GM18505 (cell line): ENCODE measurements around the gene NT5C3B.
"Not testable (repeated sequence)": the region's sequence is repeated elsewhere in the genome, so short reads cannot be mapped to it uniquely, and the experiment has no call there.

Experiments used
- ATAC-seq: cut with Tn5 transposase; IDR thresholded peaks from one replicate; pipeline ENCODE4 v1.9.1; 2021; ENCODE audit not compliant: unreplicated experiment
- POLR2A ChIP-seq: IDR thresholded peaks from 4 replicates; pipeline ENCODE4 v1.6.1; 2011; ENCODE audit warnings: borderline replicate concordance; ENCODE audit not compliant: insufficient read depth, insufficient read length; ENCODE audit errors: extremely low read depth

The NT5C3B gene

DNA sequence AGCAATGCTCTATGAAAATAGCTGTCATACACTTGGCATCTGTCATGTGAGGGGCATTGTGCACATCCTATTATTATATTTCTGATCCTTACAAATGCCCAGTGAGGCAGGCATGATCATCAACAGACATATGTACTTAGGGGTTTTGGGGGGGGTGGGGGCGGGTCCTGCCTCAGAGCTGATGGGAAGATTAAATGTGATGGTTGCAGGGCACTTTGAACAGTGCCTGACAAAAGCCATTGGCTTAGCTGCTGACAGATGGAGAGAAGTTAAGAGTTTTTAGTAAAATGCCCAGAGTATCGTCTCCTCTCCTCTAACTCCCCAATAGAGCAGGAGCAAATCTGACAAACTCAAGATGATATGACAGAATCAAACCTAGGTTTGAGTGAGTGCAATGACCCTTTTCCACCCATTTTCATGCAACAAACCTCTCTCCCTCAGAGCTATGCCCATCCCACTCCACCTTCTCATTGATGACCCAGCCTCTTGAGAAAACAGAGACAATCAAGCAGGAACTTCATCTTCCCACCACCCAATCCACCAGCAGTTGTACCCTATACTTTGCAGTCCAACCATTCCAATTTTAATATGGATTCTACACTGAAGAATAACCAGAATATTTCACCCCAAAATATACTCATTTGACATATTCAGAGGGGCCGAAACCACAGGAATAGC lies 24.4 kb upstream of the NT5C3B start:
- ATAC-seq, result no peak
- TF ChIP-seq POLR2A, result no peak

DNA sequence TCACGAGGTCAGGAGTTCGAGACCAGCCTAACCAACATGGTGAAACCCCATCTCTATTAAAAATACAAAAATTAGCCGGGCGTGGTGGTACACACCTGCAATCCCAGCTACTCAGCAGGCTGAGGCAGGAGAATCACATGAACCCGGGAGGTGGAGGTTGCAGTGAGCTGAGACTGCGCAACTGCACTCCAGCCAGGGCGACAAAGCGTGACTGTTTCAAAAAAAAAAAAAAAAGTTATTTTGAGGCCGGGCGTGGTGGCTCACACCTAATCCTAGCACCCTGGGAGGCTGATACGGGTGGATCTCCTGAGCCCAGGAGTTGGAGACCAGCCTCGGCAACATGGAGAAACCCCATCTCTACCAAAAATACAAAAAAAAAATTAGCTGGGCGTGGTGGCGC lies 15.3 kb upstream of the NT5C3B start:
- ATAC-seq, result not testable (repeated sequence)

DNA sequence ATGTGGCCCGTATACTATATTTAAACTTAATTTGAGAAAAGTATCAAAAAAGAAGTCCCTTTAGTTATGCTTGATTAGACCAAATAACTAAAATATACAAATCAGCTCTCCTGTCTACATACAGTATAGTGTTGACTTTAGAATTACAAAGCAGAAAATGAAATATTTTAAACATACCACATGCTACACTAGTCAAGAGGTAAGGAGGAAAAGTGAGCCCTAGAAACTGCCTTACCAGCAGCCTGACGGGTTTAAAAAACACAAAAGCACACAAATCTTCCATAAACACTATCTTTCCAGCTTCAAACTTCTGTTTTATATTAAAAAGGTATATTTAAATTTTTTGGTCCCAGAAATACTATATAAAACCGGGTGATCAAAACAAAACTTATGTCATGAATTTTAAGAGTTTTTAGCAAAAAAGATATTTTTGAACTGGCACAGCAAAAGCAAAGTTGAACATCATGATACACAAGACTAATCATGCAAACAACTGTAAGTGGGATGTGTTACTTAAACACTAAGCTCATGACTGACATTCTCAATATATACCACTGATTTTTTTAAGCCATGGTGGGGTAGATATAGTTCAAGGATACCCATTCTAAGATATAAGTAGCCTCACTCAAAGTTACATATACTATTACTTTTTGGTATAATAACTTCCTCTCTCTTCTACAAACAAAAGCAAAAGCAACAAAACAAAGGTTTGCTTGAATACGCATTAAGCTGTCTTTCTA lies 13.4 kb upstream of the NT5C3B start:
- no peak for ATAC-seq
- no peak for TF ChIP-seq POLR2A

DNA sequence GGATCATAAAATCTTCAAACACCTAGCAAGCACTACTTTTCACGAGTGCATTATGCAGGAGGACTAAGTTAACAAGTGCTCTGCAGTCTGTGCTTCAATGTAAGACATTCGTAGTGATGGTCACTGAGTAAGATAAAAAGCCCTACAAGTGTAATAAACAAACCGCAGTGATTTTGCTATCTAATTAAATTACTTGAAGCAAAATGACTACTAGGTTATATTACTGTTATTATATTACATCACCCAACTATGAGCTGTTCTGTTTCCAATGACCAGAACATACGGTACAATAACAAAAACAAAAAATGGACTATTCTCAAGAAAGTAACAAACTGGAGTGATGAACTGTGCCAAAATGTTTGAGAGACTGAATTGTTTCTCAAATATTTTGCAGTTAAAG lies 12.8 kb upstream of the NT5C3B start:
- no peak for ATAC-seq
- TF ChIP-seq POLR2A, result no peak

DNA sequence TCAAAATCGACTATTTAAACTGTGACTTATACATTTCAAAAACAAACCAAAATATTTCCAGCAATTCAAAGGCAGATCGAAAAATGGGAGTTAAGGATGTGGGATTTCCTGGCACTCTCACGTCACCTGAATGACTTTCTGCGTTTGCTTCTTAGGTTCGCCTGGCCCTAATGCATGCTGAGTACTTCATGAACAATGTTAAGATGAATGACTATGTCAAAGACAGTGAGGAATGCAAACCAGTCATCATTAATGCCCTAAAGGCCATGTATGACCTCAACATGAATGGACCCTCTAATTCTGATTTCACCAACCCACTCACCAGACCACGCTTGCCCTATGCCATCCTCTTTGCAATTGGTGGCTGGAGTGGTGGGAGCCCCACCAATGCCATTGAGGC lies 8.9 kb upstream of the NT5C3B start:
- no peak for ATAC-seq
- no peak for TF ChIP-seq POLR2A

DNA sequence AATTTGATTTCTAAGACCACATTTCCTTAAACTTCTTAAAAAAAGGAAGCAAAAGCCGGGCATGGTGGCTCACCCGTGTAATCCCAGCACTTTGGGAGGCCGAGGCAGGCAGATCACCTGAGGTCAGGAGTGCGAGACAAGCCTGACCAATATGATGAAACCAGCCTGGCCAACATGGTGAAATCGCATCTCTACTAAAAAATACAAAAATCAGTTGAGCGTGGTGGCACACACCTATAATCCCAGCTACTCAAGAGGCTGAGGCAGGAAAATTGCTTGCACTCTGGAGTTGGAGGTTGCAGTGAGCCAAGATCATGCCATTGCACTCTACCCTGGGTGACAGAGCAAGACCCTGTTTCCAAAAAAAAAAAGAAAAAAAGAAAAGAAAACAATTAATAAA lies 4.7 kb upstream of the NT5C3B start:
- ATAC-seq, result not testable (repeated sequence)

DNA sequence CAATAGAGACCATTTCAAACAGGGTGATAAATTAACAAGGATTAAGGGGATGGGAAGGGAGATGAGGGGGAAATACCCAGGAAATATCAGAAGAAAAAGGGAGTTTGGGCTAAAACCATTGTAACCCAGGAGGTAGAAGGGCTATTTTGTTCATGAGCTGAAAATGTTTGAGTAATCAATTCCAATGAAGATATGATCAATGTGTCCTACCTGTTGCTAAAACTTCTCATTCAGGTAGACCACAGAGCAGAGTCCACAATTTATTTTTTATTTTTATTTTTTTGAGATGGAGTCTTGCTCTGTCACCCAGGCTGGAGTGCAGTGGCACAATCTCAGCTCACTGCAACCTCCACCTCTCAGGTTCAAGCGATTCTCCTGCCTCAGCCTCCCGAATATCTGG lies 3.4 kb upstream of the NT5C3B start:
- not testable (repeated sequence) for ATAC-seq

DNA sequence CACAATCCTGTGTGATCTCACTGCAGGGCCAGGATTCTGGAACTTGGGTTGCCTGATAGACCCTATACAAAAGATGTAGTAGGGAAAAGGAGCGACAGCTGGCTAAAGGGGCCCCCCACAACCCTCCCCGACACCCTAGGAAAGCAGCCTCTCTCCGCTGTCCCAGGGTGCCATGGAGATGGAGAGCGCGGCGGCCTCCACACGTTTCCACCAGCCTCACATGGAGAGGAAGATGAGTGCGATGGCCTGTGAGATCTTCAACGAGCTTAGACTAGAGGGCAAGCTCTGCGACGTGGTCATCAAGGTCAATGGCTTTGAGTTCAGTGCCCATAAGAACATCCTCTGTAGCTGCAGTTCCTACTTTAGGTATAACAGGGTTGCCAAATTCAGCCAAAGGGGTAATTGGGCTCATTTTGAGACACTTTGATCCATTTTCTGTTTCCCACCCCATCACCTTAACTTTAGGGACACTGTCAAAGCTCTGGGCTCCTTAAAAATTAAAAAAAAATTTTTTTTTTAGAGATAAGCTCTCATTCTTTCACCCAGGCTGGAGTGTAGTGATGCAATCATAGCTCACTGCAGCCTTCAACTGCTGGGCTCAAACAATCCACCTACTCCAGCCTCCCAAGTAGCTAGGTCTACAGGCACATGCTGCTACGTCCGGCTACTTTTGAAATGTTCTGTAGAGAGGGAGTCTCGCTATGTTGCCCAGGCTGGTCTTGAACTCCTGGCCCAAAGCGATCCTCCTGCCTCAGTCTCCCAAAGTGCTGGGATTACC lies 1.9 kb upstream of the NT5C3B start, which contains the start of gene KLHL10:
Gene KLHL10, plus strand, starts transcription at position 65 of the 778 bp plus-strand sequence. Its CDS starts 108 bp downstream, at position 173.
- no peak for TF ChIP-seq POLR2A

DNA sequence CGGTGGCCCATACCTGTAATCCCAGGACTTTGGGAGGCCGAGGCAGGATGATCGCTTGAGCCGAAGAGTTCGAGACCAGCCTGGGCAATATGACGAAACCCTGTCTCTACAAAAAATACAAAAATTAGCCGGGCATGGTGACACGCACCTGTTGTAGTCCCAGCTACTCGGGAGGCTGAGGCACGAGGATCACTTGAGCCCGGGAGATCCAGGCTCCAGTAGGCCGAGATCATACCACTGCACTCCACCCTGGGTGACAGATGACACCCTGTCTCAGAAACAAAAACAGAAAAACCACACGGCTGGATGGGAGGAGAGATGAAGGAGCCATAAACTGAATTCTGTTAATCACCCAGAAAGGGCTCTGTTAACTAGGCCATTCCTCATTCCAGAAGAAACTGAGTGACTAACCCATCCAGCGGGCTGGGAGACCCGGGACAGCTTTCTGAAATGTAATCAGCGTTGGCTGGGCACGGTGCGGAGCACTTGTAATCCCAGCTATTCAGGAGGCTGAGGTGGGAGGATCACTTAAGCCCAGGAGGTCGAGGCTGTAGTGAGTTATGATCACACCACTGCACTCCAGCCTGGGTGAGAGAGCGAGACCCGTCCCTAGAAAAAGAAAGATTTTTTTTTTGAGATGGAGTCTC lies 641 bp upstream of the NT5C3B start:
- TF ChIP-seq POLR2A, result no peak
- no peak for ATAC-seq

More for the DNA sequence above, 1.9 kb upstream of the NT5C3B start, which contains the start of gene KLHL10:
- no peak for ATAC-seq

DNA sequence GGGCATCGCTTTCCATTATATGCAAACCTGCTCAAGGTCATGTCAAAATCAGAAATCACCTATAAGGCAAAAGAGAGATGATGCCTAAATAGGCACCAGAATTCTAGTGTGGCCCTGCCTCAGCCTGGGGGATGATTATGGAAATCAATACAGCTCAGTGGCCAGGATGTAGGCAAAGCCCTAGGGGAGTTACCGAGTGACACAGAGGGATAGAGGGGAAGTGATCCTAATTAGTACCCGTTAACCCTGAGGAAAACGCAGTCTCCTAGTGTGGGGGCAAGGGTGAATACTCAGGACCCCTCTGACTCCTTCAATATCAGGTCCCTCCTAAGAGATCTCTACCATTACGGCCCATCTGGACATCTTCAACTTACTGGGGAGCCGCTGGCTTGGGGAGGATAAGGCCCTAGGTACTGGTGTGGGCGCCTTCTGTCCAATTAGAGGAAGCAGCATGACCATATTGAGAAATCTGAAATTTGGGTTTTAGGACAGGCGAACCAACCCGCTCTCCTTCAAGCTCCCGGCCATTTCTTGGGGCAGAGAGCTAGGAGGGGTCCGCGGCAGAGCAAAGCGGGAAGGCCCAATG lies 725 bp downstream of the NT5C3B start:
- TF ChIP-seq POLR2A, result no peak
- no peak for ATAC-seq

DNA sequence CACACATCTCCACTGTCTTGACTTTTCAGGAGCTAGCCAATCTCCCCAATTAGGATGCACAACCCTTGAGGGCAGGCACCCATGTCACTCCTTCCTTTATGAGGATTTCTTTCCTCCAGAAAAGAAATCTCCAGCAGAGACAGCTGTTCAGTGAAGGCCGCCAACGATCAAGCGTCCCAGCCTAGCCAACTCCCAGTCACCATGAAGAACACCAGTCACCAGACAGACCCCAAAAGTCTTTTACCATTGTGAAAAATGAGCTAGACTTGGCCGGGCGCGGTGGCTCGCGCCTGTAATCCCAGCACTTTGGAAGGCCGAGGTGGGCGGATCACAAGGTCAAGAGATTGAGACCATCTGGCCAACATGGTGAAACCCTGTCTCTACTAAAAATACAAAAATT lies 6.1 kb downstream of the NT5C3B start:
- ATAC-seq, result not testable (repeated sequence)

DNA sequence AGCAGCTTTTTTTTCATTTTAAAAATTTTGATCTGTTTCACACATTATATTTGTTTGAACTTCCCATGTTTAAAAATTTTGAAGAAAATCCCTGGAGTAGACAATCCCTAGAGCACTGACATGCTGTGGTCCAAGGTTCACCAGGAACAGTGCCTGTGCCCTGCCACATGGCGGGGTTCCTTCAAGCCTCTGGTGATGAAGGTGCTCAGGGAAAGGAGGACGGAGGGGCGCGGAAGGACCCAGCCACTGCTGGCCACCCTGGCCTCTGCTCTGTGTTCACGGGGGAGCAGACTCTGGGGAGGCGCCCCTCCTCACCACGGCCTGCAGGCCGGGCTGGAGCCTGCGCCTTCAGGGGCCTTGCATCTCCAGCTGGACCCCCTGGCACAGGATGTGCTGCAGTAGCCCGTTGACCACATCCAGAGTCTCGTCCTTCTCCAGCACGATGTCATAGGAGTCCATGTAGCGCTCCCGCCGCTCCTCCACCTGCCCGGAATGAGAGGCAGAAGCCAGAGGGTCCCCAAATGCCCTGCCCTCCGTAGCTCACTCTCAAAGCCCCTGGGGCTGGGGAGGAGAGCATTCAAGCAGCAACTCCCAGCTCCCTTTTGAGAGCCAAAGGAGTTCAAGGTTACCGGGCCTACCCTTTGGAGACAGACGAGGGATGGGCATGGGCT lies 10.7 kb downstream of the NT5C3B start:
- TF ChIP-seq POLR2A, result no peak
- ATAC-seq, result no peak

DNA sequence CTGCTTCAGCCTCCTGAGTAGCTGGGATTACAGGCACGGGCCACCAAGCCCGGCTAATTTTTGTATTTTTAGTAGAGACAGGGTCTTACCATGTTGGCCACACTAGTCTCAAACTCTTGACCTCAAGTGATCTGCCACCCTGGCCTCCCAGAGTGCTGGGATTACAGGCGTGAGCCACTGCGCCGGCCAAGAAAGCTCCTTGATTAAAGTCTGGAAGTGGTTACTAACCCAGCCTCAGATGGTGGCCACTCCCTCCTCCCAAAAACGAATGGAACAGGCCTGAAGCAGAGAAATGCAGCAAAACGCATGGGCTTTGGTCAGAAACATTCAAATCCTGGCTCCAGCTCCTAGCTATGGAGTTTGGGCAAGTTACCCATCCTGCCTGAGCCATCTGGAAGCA lies 11.9 kb downstream of the NT5C3B start:
- ATAC-seq, result no peak
- TF ChIP-seq POLR2A, result no peak
